Gastroesophageal sphincter (tissue), 4 donors: ENCODE measurements around the gene CENPU. TPM values are rescaled to one million over a fixed set of nuclear protein-coding genes. Genes with fewer than 3 reads are reported as not detected.

Experiments
- ATAC-seq: fragments of 150-250 bp; one replicate; pipeline ENCODE4 v1.9.1; 2016; ENCODE audit warnings: mild to moderate bottlenecking, moderate library complexity
- H3K27ac ChIP-seq, 4 donors: fragments of 200-600 bp; sonication (generic) in 3 of 4; 1 replicate in 3 of 4; 2 replicates in 1 of 4; pipeline ENCODE4 v1.5.1; 2016 to 2019
- H3K27me3 ChIP-seq: fragments of 200-600 bp; sonication (generic); one replicate; pipeline ENCODE4 v1.5.1; 2019
- H3K36me3 ChIP-seq, 2 donors: fragments of 200-600 bp; sonication (generic); one replicate each; pipeline ENCODE4 v1.5.1; 2019; ENCODE audit warnings: control low read depth in 1 of 2
- H3K4me1 ChIP-seq, 3 donors: fragments of 200-600 bp; sonication (generic); 1 replicate in 2 of 3; 2 replicates in 1 of 3; pipeline ENCODE4 v1.5.1; 2016 to 2019; ENCODE audit warnings: control low read depth in 2 of 3
- H3K4me3 ChIP-seq, 2 donors: fragments of 200-600 bp; sonication (generic); one replicate each; pipeline ENCODE4 v1.5.1; 2019; ENCODE audit warnings: mild to moderate bottlenecking in 1 of 2, moderate library complexity in 1 of 2
- H3K9me3 ChIP-seq, 3 donors: fragments of 200-600 bp; sonication (generic); one replicate each; pipeline ENCODE4 v1.5.1; 2017 to 2019; ENCODE audit warnings: control low read depth in 2 of 3
- EP300 ChIP-seq: sonication (generic); formaldehyde crosslinking; IDR thresholded peaks from one replicate; pipeline ENCODE4 v1.6.1; 2017; ENCODE audit warnings: antibody characterized with exemption, mild to moderate bottlenecking
- POLR2A ChIP-seq, 2 donors: fragments of 450-650 bp; IDR thresholded peaks; one replicate each; pipeline ENCODE4 v1.6.1; 2017; ENCODE audit warnings: antibody characterized with exemption in 2 of 2, mild to moderate bottlenecking in 2 of 2, moderate library complexity in 1 of 2
- POLR2AphosphoS5 ChIP-seq: sonication (generic); formaldehyde crosslinking; IDR thresholded peaks from one replicate; pipeline ENCODE4 v1.6.1; 2017; ENCODE audit warnings: antibody characterized with exemption
- WGBS, 2 donors: methylation state at CpG; one replicate each; pipeline ENCODE4 v1.1.5; 2018; ENCODE audit warnings: low coverage in 1 of 2; 5-methylcytosine and 5-hydroxymethylcytosine counted together
- total RNA-seq, 4 donors: library from RNA; depleted of rRNA; stranded (reverse); fragments of >200 nt; gene quantifications; one replicate each; pipeline ENCODE4 v1.1.0, GENCODE V29; 2016
- TF ChIP-seq, protein P1 (sequence below), 4 experiments: fragments of 200-600 bp in 2 of 4; fragments of 450-650 bp in 2 of 4; sonication (generic) in 1 of 4; IDR thresholded peaks; one replicate each; pipeline ENCODE4 v1.5.1; 2017 to 2019; ENCODE audit warnings: antibody characterized with exemption in 4 of 4, mild to moderate bottlenecking in 2 of 4, moderate library complexity in 2 of 4

CENPU gene
- total RNA-seq, 4 donors from 2014 or later: 0.54 to 8.0 (median 1.1) TPM; not detected in 1

DNA sequence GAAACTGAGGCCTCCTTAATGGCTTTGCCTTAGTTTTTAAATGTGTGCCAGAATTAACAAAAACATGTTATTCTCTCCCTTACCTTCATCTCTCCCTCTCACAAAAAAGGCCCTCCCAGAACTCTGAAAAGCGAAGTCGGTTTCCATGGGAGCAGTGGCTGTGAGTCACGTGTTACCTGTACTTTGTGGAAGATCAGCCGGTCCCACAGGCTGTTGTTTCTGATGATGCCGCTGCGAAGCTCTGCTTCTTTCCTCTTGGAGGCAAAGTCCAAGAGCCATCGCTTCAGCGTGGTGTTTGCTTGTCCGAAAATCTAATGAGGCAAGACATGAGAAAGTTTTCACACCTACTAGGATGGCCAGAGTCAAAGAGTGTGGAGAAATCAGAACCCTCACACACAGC, 32.5 kb upstream of the CENPU start:
- Histone ChIP-seq H3K4me3 (no peak overlapping the region), H3K4me1 (peaks cover 0 to 6% (median 0%) of the 10 kb centered on the region in 3 donors), H3K36me3 (peaks cover 0 to 95% of the 10 kb centered on the region in 2 donors), H3K27me3 (no peaks in the 10 kb centered on the region), H3K9me3 (no peaks in the 10 kb centered on the region), H3K27ac (no peak overlapping the region)
- ATAC-seq: no peak
- WGBS, 2 donors: 97% methylated on average over 5 of the region's 9 CpGs; no CpG with 5 or more reads in 1 of the 2 donors
- TF ChIP-seq POLR2AphosphoS5 (no peak), EP300 (no peak), POLR2A (IDR thresholded peaks at IDR 0.05) (no peak)
- TF ChIP-seq, protein P1, sequence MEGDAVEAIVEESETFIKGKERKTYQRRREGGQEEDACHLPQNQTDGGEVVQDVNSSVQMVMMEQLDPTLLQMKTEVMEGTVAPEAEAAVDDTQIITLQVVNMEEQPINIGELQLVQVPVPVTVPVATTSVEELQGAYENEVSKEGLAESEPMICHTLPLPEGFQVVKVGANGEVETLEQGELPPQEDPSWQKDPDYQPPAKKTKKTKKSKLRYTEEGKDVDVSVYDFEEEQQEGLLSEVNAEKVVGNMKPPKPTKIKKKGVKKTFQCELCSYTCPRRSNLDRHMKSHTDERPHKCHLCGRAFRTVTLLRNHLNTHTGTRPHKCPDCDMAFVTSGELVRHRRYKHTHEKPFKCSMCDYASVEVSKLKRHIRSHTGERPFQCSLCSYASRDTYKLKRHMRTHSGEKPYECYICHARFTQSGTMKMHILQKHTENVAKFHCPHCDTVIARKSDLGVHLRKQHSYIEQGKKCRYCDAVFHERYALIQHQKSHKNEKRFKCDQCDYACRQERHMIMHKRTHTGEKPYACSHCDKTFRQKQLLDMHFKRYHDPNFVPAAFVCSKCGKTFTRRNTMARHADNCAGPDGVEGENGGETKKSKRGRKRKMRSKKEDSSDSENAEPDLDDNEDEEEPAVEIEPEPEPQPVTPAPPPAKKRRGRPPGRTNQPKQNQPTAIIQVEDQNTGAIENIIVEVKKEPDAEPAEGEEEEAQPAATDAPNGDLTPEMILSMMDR (IDR thresholded peaks at IDR 0.05): no peak

GRCh38 chr4:184765473-184766340, 31.8 kb upstream of the CENPU start:
- H3K4me1 ChIP-seq: peaks cover 0 to 6% (median 0%) of the 10 kb centered on the region in 3 donors
- H3K9me3 ChIP-seq: no peaks in the 10 kb centered on the region
- WGBS, 2 donors: 83 to 84% methylated on average over 9 to 17 of the region's 21 CpGs
- no peak overlapping the region for H3K4me3 ChIP-seq
- ATAC-seq: no peak
- H3K36me3 ChIP-seq: peaks cover 0 to 96% of the 10 kb centered on the region in 2 donors
- no peak for TF ChIP-seq EP300
- TF ChIP-seq POLR2A (IDR thresholded peaks at IDR 0.05): no peak
- TF ChIP-seq POLR2AphosphoS5: no peak
- TF ChIP-seq, protein P1 (IDR thresholded peaks at IDR 0.05): no peak
- no peak overlapping the region for H3K27ac ChIP-seq
- no peaks in the 10 kb centered on the region for H3K27me3 ChIP-seq

DNA sequence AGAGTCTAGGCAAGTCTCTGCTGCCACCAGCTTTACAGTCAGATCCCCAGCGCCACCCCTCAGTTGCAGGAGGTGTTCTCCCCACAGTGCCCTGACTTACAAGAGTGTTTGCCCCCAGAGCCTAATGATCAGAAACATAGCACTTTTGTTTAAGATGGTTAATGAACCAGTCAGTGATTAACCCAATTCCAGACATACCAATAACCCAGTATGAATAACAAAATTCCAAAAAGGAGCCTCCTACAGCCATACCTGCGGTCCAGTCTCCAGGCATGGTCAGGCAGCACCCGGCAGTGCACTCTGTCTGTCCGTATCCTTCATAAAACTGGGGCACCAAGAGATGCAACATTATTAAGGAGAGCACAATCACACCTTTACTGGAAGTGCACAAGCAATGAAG, 30.7 kb upstream of the CENPU start:
- TF ChIP-seq POLR2A (IDR thresholded peaks at IDR 0.05): no peak
- no peak for TF ChIP-seq POLR2AphosphoS5
- no peak for TF ChIP-seq EP300
- TF ChIP-seq, protein P1 (IDR thresholded peaks at IDR 0.05): no peak
- 96% methylated on average over 4 of the region's 4 CpGs; no CpG with 5 or more reads in 1 of the 2 donors for WGBS, 2 donors
- H3K4me3 ChIP-seq: no peak overlapping the region
- peaks cover 0 to 6% (median 0%) of the 10 kb centered on the region in 3 donors for H3K4me1 ChIP-seq
- no peak overlapping the region for H3K27ac ChIP-seq
- no peaks in the 10 kb centered on the region for H3K27me3 ChIP-seq
- no peak for ATAC-seq
- peaks cover 0 to 96% of the 10 kb centered on the region in 2 donors for H3K36me3 ChIP-seq
- no peaks in the 10 kb centered on the region for H3K9me3 ChIP-seq

DNA sequence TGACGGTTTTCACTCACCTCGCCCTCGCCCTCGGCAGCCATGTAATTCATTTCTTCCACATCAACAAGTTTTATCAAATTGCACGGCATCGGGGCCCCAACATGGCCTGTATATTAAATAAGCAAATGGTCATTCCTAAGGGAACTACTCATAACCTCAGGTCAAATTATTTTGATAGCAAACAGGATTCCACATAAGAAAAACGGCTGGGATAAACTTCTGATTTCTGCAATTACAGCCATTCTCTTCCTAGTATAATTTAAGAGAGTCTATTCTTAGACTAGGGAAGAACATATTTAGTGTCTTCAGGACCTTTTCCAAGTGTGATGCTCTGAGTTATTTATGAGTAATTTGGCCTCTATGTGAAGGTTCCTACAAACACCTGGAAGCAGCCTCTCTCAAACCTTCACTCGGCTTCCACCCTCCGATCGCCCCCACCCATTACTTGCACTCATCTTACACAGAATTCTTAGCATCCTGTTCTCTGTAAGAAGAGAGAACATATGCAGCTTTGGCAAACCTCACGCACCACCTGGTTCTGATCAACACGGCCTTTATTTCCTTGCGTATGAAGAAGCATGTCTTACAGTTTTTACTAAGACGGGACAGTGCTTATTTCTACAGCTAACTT, 29.4 kb upstream of the CENPU start:
- peak overlapping the region in 2 of 4 donors; percentile 20 to 24 for H3K27ac ChIP-seq
- no peaks in the 10 kb centered on the region for H3K27me3 ChIP-seq
- peak; percentile 54 for ATAC-seq
- peaks cover 0 to 83% of the 10 kb centered on the region in 2 donors for H3K36me3 ChIP-seq
- H3K9me3 ChIP-seq: no peaks in the 10 kb centered on the region
- TF ChIP-seq POLR2AphosphoS5 (no peak), POLR2A (IDR thresholded peaks at IDR 0.05) (no peak), EP300 (no peak)
- TF ChIP-seq, protein P1 (IDR thresholded peaks at IDR 0.05): no peak
- 56 to 58% methylated on average over 8 to 14 of the region's 14 CpGs for WGBS, 2 donors
- no peak overlapping the region for H3K4me3 ChIP-seq
- peaks cover 0 to 6% (median 0%) of the 10 kb centered on the region in 3 donors for H3K4me1 ChIP-seq
